K562 (cell line): ENCODE data around the gene GFAP.

Experiments
- HDAC2 ChIP-seq: fragments of 450-650 bp; IDR thresholded peaks from 2 replicates; pipeline ENCODE4 v1.6.1; 2016; ENCODE audit warnings: mild to moderate bottlenecking
- POLR2A ChIP-seq: fragments of 450-650 bp; conservative IDR thresholded peaks from 2 replicates; pipeline ENCODE4 v1.6.1; 2016
- ZNF23 ChIP-seq: fragments of 250-450 bp; sonication (Bioruptor Pico); IDR thresholded peaks from 2 replicates; pipeline ENCODE4 v1.4.0; 2020; ENCODE audit warnings: mild to moderate bottlenecking
- TF ChIP-seq, protein P1 (sequence below), 3 experiments: IDR thresholded peaks in 2 of 3; conservative IDR thresholded peaks in 1 of 3; 2 replicates each; pipeline ENCODE4 v1.5.1; 2011 to 2012; ENCODE audit warnings: low read length in 3 of 3, mild to moderate bottlenecking in 3 of 3, control low read depth in 2 of 3, improper control_type of control experiment in 1 of 3, inconsistent platforms in 1 of 3, low read depth in 1 of 3, mixed read lengths in 1 of 3, moderate library complexity in 1 of 3; ENCODE audit not compliant: insufficient read depth in 2 of 3

DNA sequence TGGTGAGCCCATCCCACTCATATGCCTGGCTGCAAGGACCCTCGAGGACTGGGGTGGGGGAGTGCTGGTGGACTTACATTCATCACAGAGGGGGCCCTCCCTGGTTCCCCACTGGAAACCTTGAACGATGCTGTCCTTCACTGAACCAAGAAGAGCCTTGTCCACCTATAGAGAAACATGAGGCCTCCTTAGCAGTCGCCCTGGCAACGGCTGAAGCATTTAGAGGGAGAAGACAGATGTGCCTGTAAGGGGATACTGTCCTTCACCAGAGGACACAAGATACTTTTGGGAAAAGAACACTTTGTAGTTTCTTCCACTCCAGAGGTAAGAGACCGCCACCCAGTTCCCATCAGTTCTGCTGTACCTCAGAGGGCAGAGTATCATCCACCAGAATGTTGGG, 61.1 kb downstream of the GFAP start:
- TF ChIP-seq, protein P1, sequence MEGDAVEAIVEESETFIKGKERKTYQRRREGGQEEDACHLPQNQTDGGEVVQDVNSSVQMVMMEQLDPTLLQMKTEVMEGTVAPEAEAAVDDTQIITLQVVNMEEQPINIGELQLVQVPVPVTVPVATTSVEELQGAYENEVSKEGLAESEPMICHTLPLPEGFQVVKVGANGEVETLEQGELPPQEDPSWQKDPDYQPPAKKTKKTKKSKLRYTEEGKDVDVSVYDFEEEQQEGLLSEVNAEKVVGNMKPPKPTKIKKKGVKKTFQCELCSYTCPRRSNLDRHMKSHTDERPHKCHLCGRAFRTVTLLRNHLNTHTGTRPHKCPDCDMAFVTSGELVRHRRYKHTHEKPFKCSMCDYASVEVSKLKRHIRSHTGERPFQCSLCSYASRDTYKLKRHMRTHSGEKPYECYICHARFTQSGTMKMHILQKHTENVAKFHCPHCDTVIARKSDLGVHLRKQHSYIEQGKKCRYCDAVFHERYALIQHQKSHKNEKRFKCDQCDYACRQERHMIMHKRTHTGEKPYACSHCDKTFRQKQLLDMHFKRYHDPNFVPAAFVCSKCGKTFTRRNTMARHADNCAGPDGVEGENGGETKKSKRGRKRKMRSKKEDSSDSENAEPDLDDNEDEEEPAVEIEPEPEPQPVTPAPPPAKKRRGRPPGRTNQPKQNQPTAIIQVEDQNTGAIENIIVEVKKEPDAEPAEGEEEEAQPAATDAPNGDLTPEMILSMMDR (IDR thresholded peaks at IDR 0.05 in 2 of 3, conservative IDR thresholded peaks at IDR 0.05 in 1 of 3; ENCODE audit: insufficient read depth in 2 of 3, low read depth in 1 of 3, low read length in 3 of 3) = no peak
- TF ChIP-seq HDAC2 (no peak), ZNF23 (CRISPR knock-in tag) (no peak), POLR2A (no peak)
